H1 (cell line): ENCODE results near the gene CHST4. TPM values are rescaled to one million over a fixed set of nuclear protein-coding genes. Genes with fewer than 3 reads are reported as not detected.

Experiments used
- CTCF ChIA-PET: fragments of 300-600 bp; sonication (Branson Sonifier 250); formaldehyde crosslinking; loops from one replicate; lab custom pipeline; 2021; ENCODE audit not compliant: partially characterized antibody; lab: Charles Lee
- POLR2A ChIA-PET: fragments of 300-600 bp; sonication (Branson Sonifier 250); formaldehyde crosslinking; loops from one replicate; lab custom pipeline; 2021; ENCODE audit warnings: inconsistent platforms; ENCODE audit not compliant: partially characterized antibody; lab: Charles Lee
- DNase-seq, 2 experiments: peaks; one replicate each; pipeline versions ENCODE4 v3.0.0 to v3.0.0-alpha.2; 2010 to 2022; ENCODE audit warnings: low spot score in 2 of 2, low read depth in 1 of 2, mixed read lengths in 1 of 2
- FAIRE-seq: peaks from 2 replicates; lab custom pipeline; 2011; peaks lifted over from hg19 to GRCh38; lab: Jason Lieb, UNC
- H2AFZ ChIP-seq: 2 replicates; pipeline ENCODE4 v1.8.1; 2012; ENCODE audit warnings: low read length, inconsistent platforms
- H2AK5ac ChIP-seq: 2 replicates; pipeline ENCODE4 v1.6.1; 2013; ENCODE audit warnings: low read depth, low read length
- H2BK120ac ChIP-seq: replicated peaks from 2 replicates; pipeline ENCODE3; 2013; ENCODE audit warnings: low read depth, low read length, inconsistent platforms
- H2BK12ac ChIP-seq: 2 replicates; pipeline ENCODE4 v1.6.1; 2013; ENCODE audit warnings: low read depth, low read length
- H2BK15ac ChIP-seq: 2 replicates; pipeline ENCODE4 v1.6.1; 2013; ENCODE audit warnings: low read length
- H2BK20ac ChIP-seq: 2 replicates; pipeline ENCODE4 v1.6.1; 2013; ENCODE audit warnings: low read length
- H2BK5ac ChIP-seq: 2 replicates; pipeline ENCODE4 v1.6.1; 2013; ENCODE audit warnings: low read depth, low read length
- H3K14ac ChIP-seq: 2 replicates; pipeline ENCODE4 v1.6.1; 2013; ENCODE audit warnings: inconsistent platforms; ENCODE audit not compliant: insufficient read length
- H3K18ac ChIP-seq: 2 replicates; pipeline ENCODE4 v1.6.1; 2013; ENCODE audit warnings: low read length; ENCODE audit errors: extremely low read depth
- H3K23ac ChIP-seq: 2 replicates; pipeline ENCODE4 v1.6.1; 2013; ENCODE audit warnings: inconsistent platforms; ENCODE audit not compliant: insufficient read length
- H3K23me2 ChIP-seq: 2 replicates; pipeline ENCODE4 v1.6.1; 2013; ENCODE audit warnings: low read depth, low read length
- H3K27ac ChIP-seq: 2 replicates; pipeline ENCODE4 v1.6.1; 2011; ENCODE audit warnings: low read depth, low read length, inconsistent platforms
- H3K27me3 ChIP-seq, 4 experiments: replicated peaks in 1 of 4; 1 replicate in 1 of 4; 2 replicates in 3 of 4; pipeline versions ENCODE4 v1.6.1 to v1.8.1; 2011 to 2013; ENCODE audit warnings: low read length in 3 of 4, mild to moderate bottlenecking in 3 of 4, inconsistent platforms in 2 of 4, mixed read lengths in 2 of 4, moderate library complexity in 1 of 4; ENCODE audit not compliant: control insufficient read depth in 3 of 4, insufficient read depth in 3 of 4; ENCODE audit errors: extremely low read depth in 1 of 4
- H3K36me3 ChIP-seq, 4 experiments: 2 replicates each; pipeline versions ENCODE4 v1.6.1 to v1.8.1; 2011 to 2013; ENCODE audit warnings: mild to moderate bottlenecking in 4 of 4, low read length in 3 of 4, moderate library complexity in 2 of 4, control low read depth in 1 of 4, inconsistent platforms in 1 of 4; ENCODE audit not compliant: insufficient read depth in 4 of 4, control insufficient read depth in 2 of 4
- H3K4ac ChIP-seq: replicated peaks from 2 replicates; pipeline ENCODE3; 2013; ENCODE audit warnings: low read length, low read depth, mixed read lengths, inconsistent platforms; ENCODE audit not compliant: insufficient read length
- H3K4me1 ChIP-seq, 4 experiments: replicated peaks in 1 of 4; 1 replicate in 1 of 4; 2 replicates in 3 of 4; pipeline versions ENCODE4 v1.6.1 to v1.8.1; 2011 to 2013; ENCODE audit warnings: low read length in 3 of 4, inconsistent platforms in 2 of 4, mixed read lengths in 1 of 4; ENCODE audit not compliant: insufficient read depth in 4 of 4, control insufficient read depth in 3 of 4
- H3K4me2 ChIP-seq, 2 experiments: 2 replicates each; pipeline versions ENCODE4 v1.6.1 to v1.8.1; 2011 to 2013; ENCODE audit warnings: low read depth in 2 of 2, low read length in 2 of 2, control low read depth in 1 of 2, inconsistent platforms in 1 of 2, mild to moderate bottlenecking in 1 of 2; ENCODE audit not compliant: insufficient read depth in 1 of 2
- H3K4me3 ChIP-seq, 4 experiments: fragments of 200-600, 300-600 bp in 1 of 4; sonication (generic), shearing (Covaris generic), sonication (Bioruptor Twin) in 1 of 4; 2 replicates each; pipeline versions ENCODE4 v1.5.1 to v1.8.1; 2011 to 2016; ENCODE audit warnings: low read length in 4 of 4, low read depth in 3 of 4, control low read depth in 2 of 4, inconsistent platforms in 2 of 4, mild to moderate bottlenecking in 2 of 4, mixed read lengths in 1 of 4, moderate library complexity in 1 of 4; ENCODE audit not compliant: insufficient read depth in 2 of 4; ENCODE audit errors: extremely low read depth in 1 of 4
- H3K56ac ChIP-seq: replicated peaks from 2 replicates; pipeline ENCODE3; 2013; ENCODE audit warnings: low read depth, mild to moderate bottlenecking, mixed read lengths, low read length, inconsistent platforms; ENCODE audit not compliant: insufficient read length
- H3K79me1 ChIP-seq: 2 replicates; pipeline ENCODE4 v1.6.1; 2013; ENCODE audit warnings: low read depth, low read length, control low read depth
- H3K79me2 ChIP-seq, 2 experiments: 2 replicates each; pipeline versions ENCODE4 v1.6.1 to v1.8.1; 2012 to 2013; ENCODE audit warnings: low read length in 2 of 2, mild to moderate bottlenecking in 2 of 2, inconsistent platforms in 1 of 2; ENCODE audit not compliant: insufficient read depth in 2 of 2, control insufficient read depth in 1 of 2
- H3K9ac ChIP-seq, 4 experiments: replicated peaks in 1 of 4; 1 replicate in 1 of 4; 2 replicates in 3 of 4; pipeline versions ENCODE4 v1.6.1 to v1.8.1; 2011 to 2013; ENCODE audit warnings: low read depth in 3 of 4, low read length in 3 of 4, control low read depth in 2 of 4, mild to moderate bottlenecking in 2 of 4, moderate library complexity in 2 of 4, inconsistent platforms in 1 of 4; ENCODE audit errors: extremely low read depth in 1 of 4
- H3K9me3 ChIP-seq, 2 experiments: 2 replicates each; pipeline versions ENCODE4 v1.6.1 to v1.8.1; 2012 to 2013; ENCODE audit warnings: mild to moderate bottlenecking in 2 of 2, moderate library complexity in 2 of 2, control low read depth in 1 of 2, inconsistent platforms in 1 of 2, low read depth in 1 of 2, low read length in 1 of 2, mixed read lengths in 1 of 2; ENCODE audit not compliant: insufficient read depth in 2 of 2
- H4K20me1 ChIP-seq, 2 experiments: replicated peaks in 1 of 2; 2 replicates each; pipeline versions ENCODE3 to v1.8.1; 2011 to 2013; ENCODE audit warnings: inconsistent platforms in 2 of 2, low read length in 2 of 2, mild to moderate bottlenecking in 1 of 2; ENCODE audit not compliant: insufficient read depth in 2 of 2, control insufficient read depth in 1 of 2
- H4K5ac ChIP-seq: 2 replicates; pipeline ENCODE4 v1.6.1; 2013; ENCODE audit warnings: low read length, low read depth, mixed read lengths, inconsistent platforms; ENCODE audit not compliant: insufficient read length
- H4K8ac ChIP-seq: 2 replicates; pipeline ENCODE4 v1.8.0; 2013; ENCODE audit warnings: mild to moderate bottlenecking, moderate library complexity, low read length, inconsistent platforms; ENCODE audit not compliant: insufficient read depth; ENCODE audit errors: extremely low read depth
- H4K91ac ChIP-seq: replicated peaks from 2 replicates; pipeline ENCODE3; 2013; ENCODE audit warnings: low read length, mixed read lengths, inconsistent platforms; ENCODE audit not compliant: insufficient read length
- CBX5 ChIP-seq: fragments of 300-800, 300-1000 bp; sonication (generic); IDR thresholded peaks from 2 replicates; pipeline ENCODE4 v1.7.1; 2016; ENCODE audit warnings: antibody characterized with exemption, low read length, low read depth
- CREB1 ChIP-seq: IDR thresholded peaks from 2 replicates; pipeline ENCODE4 v1.6.1; 2012; ENCODE audit warnings: inconsistent platforms
- CTCF ChIP-seq, 3 experiments: IDR thresholded peaks; 1 replicate in 2 of 3; 2 replicates in 1 of 3; pipeline versions ENCODE4 v1.5.1 to v1.6.1; 2011; ENCODE audit warnings: low read length in 3 of 3, mild to moderate bottlenecking in 3 of 3, inconsistent platforms in 2 of 3, low read depth in 1 of 3, moderate library complexity in 1 of 3; ENCODE audit not compliant: insufficient read depth in 1 of 3; ENCODE audit errors: control extremely low read depth in 1 of 3
- PHF8 ChIP-seq: fragments of 200-600 bp; sonication (generic); conservative IDR thresholded peaks from 2 replicates; pipeline ENCODE4 v1.7.1; 2012; ENCODE audit warnings: low read depth, mild to moderate bottlenecking, inconsistent platforms, low read length, moderate library complexity
- RFX5 ChIP-seq: IDR thresholded peaks from 2 replicates; pipeline ENCODE4 v1.6.1; 2011; ENCODE audit warnings: low read depth, low read length, improper control_type of control experiment, borderline replicate concordance
- SAP30 ChIP-seq: fragments of 300-600 bp; sonication (generic); IDR thresholded peaks from 2 replicates; pipeline ENCODE4 v1.7.1; 2012; ENCODE audit warnings: low read length, moderate library complexity, mild to moderate bottlenecking, inconsistent platforms; ENCODE audit not compliant: insufficient read depth, insufficient replicate concordance
- SIX5 ChIP-seq: IDR thresholded peaks from 2 replicates; pipeline ENCODE4 v1.6.1; 2011; ENCODE audit warnings: mild to moderate bottlenecking, low read depth, low read length
- SP1 ChIP-seq: IDR thresholded peaks from 2 replicates; pipeline ENCODE4 v1.6.1; 2011; ENCODE audit warnings: low read depth, low read length
- SP4 ChIP-seq: IDR thresholded peaks from 2 replicates; pipeline ENCODE4 v1.6.1; 2012; ENCODE audit warnings: low read length, inconsistent platforms
- SUZ12 ChIP-seq: fragments of 200-600 bp; sonication (generic); IDR thresholded peaks from 2 replicates; pipeline ENCODE4 v1.6.1; 2012; ENCODE audit warnings: mild to moderate bottlenecking, inconsistent platforms, low read length, moderate library complexity, mixed read lengths
- TEAD4 ChIP-seq: IDR thresholded peaks from 2 replicates; pipeline ENCODE4 v1.6.1; 2012; ENCODE audit warnings: low read depth, low read length, inconsistent platforms, mixed read lengths
- polyA plus RNA-seq, 7 experiments: library from polyadenylated mRNA; depleted of rRNA in 3 of 7; stranded (reverse) in 5 of 7; unstranded in 2 of 7; fragments of >200 nt in 5 of 7; fragments of 200-250 nt in 2 of 7; gene quantifications; 1 replicate in 5 of 7; 2 replicates in 1 of 7; 4 replicates in 1 of 7; pipeline versions ENCODE4 v1.2.1 to v1.2.3, GENCODE V29; 2011 to 2013; ENCODE audit warnings: missing spikeins in 2 of 7, mixed read lengths in 2 of 7
- total RNA-seq: library from RNA; stranded (reverse); fragmentation: NEBNext Ultra II Directional; extraction: Animal tissue kit (Norgen Biotek cat#: 25700); gene quantifications from 2 replicates; pipeline ENCODE4 v1.2.1, GENCODE V29; 2021
- TF ChIP-seq, protein P1 (sequence below): IDR thresholded peaks from 2 replicates; pipeline ENCODE4 v1.6.1; 2012; ENCODE audit warnings: low read length, inconsistent platforms

CHST4 gene
- total and polyA plus RNA-seq, 2 of the 8 experiments (the other 6 are each of a cell fraction or from before 2014, with no cell fraction given) = 12.1 to 14.6 TPM

DNA sequence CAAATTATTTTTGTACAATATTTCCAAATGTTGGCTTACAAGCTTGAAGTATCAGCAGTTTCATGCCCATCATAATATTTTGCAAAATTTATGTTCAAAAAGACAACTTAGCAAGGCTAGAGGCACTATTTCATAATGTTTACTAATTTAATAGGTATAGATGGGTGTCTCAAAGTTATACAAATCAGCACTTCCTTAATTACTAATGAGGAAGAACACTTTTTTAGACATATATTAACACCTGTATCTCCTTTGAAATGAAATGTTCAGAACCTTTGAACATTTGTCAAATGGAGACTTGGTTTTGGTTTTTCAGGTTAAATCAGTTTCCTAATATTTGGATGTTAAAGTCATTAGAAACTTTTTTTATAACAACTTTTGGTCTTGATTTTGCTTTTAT is 48.5 kb downstream of the CHST4 start:
- Histone ChIP-seq H2AK5ac (no peak overlapping the region), H3K4me3 (no peak overlapping the region), H3K4me2 (no peak overlapping the region), H3K27me3 (no peaks in the 10 kb centered on the region), H3K23me2 (no peaks in the 10 kb centered on the region), H2BK20ac (no peak overlapping the region), H3K4me1 (no peaks in the 10 kb centered on the region), H2BK12ac (no peak overlapping the region), H4K5ac (no peak overlapping the region), H3K18ac (no peak overlapping the region), H2BK120ac (no peak overlapping the region), H3K23ac (no peak overlapping the region), H3K27ac (no peak overlapping the region), H3K14ac (no peak overlapping the region), H3K9me3 (no peaks in the 10 kb centered on the region), H4K8ac (no peak overlapping the region), H2AFZ (no peak overlapping the region), H3K36me3 (no peaks in the 10 kb centered on the region), H4K91ac (no peak overlapping the region), H3K56ac (no peak overlapping the region), H2BK15ac (no peak overlapping the region), H2BK5ac (no peak overlapping the region), H4K20me1 (no peaks in the 10 kb centered on the region), H3K4ac (no peak overlapping the region), H3K79me2 (no peaks in the 10 kb centered on the region), H3K9ac (no peak overlapping the region), H3K79me1 (no peaks in the 10 kb centered on the region)
- CTCF ChIA-PET = interaction anchor here (1.5 to 15.5 kb wide), 2 partner anchors 12 to 35 kb away, joined by 3 to 89 read pairs; no protein-coding TSS in a partner anchor
- DNase-seq (no peak), FAIRE-seq (no peak)
- TF ChIP-seq SP4 (no peak), SUZ12 (no peak), TEAD4 (no peak), CTCF (IDR thresholded peaks at IDR 0.05; ENCODE audit: control extremely low read depth in 1 of 3, insufficient read depth in 1 of 3, low read depth in 1 of 3, low read length in 3 of 3) (no peak), CBX5 (no peak), SAP30 (no peak), CREB1 (no peak), RFX5 (no peak), SIX5 (no peak), PHF8 (no peak), SP1 (no peak)
- TF ChIP-seq, protein P1, sequence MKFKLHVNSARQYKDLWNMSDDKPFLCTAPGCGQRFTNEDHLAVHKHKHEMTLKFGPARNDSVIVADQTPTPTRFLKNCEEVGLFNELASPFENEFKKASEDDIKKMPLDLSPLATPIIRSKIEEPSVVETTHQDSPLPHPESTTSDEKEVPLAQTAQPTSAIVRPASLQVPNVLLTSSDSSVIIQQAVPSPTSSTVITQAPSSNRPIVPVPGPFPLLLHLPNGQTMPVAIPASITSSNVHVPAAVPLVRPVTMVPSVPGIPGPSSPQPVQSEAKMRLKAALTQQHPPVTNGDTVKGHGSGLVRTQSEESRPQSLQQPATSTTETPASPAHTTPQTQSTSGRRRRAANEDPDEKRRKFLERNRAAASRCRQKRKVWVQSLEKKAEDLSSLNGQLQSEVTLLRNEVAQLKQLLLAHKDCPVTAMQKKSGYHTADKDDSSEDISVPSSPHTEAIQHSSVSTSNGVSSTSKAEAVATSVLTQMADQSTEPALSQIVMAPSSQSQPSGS = no peak
- POLR2A ChIA-PET = no interaction called here
